Occipital lobe (tissue), 2 donors: Measurements from ENCODE around the gene MICAL3. TPM values are rescaled to one million over a fixed set of nuclear protein-coding genes. Genes with fewer than 3 reads are reported as not detected.
"Not testable (repeated sequence)": the region's sequence is repeated elsewhere in the genome, so short reads cannot be mapped to it uniquely, and the experiment has no call there.

Experiments used
- DNase-seq: peaks from one replicate; lab custom pipeline; 2025; lab: John Stamatoyannopoulos, UW
- total RNA-seq: library from RNA; depleted of rRNA; stranded (reverse); fragments of >200 nt; gene quantifications from one replicate; pipeline ENCODE4 v1.2.3, GENCODE V29; 2014

The MICAL3 gene
- total RNA-seq, 1 donor from 2014 or later = 40.9 TPM

- no peak for DNase-seq
Measured at GRCh38 chr22:18060646-18061620, 36.6 kb upstream of the MICAL3 start.

DNA sequence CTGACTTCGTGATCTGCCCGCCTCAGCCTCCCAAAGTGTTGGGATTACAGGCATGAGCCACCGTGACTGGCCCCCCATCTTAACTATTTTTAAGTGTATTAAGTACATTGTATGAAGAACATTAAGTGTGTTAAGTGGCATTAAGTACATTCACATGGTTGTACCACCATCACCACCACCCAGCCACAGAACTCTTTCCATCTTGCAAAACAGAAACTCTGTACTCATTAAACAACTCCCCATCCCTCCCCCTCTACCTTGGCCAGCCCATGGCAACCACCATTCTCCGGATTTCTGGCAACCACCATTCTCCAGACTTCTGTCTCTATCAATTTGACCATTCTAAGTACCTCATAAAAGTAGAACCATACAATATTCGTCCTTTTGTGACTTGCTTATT is 35.6 kb upstream of the MICAL3 start:
- no peak for DNase-seq

DNA sequence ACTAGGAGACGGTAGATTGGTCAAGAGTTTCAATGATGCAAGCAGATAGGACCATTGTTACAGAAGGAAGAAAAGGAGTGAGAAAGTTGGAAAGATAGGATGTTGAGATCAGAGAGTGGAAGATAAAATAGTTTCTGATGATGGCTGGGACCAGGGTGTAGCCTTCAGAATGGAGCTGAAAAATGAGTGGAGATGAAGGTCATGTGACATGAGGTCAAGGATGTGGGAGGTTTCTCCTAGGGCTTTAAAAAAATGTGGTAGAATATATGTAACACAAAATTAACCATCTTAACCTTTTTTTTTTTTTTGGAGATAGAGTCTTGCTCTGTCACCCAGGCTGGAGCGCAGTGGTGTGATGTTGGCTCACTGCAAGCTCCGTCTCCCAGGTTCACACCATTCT is 35.1 kb upstream of the MICAL3 start:
- no peak for DNase-seq

GRCh38 chr22:18059094-18059417 is 34.7 kb upstream of the MICAL3 start:
- no peak for DNase-seq

GRCh38 chr22:18058371-18059093 is 34.2 kb upstream of the MICAL3 start:
- no peak for DNase-seq

GRCh38 chr22:18057568-18058209 is 33.3 kb upstream of the MICAL3 start:
- DNase-seq = peak; percentile 50

DNA sequence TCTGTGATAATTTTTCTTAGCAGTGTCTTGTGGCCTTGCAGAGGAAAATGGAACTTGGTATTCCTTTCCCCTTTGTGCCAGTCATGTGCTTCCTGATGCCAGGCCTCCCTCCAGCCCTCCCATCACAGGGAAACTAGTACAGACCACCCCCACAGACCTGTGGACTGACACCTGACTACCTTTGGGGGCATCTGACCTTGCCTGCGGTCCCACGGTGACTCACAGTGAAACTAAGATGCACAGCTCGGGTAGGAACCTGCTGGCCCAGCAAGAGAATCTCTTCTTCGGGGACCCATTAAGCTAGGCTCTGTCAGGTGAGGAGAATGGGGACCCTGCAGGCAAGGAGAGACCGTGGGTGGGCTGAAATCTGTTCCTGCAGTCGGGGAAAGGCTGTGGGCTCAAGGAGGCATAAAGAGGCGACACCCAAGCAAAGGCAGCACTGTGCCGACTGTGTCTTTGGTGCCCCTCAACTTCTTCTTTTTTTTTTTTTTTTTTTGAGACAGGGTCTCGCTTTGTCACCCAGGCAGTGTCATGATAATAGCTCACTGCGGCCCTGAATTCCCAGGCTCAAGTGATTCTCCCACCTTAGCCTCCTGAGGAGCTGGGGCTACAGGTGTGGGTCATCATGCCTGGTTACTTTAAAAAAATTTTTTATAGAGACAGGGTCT is 32.6 kb upstream of the MICAL3 start:
- DNase-seq = no peak

- DNase-seq = peak; percentile 58
Measured at GRCh38 chr22:18056161-18056666, 31.9 kb upstream of the MICAL3 start.

DNA sequence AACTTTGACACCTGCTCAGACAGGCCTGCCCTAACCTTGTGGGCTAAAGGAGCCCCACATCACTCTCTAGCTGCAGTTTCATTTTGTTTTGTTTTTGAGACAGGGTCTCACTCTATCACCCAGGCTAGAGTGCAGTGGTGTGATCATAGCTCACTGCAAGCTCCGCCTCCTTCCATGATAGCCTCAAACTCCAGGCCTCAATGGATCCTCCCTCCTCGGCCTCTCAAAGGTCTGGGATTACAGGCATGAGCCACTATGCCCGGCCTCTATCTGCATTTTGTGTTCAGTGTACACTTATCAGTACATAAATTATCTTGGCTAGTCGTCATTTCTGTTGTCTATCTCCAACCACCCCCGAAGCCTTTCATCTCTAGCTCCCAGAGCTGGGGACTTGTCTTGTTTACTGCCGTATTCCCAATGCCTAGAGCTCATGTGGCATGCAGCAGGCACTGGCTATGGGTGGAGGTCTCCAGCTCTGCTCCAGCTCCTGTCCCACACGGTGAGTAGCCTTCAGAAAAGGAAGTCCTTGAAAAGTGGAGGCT is 31.3 kb upstream of the MICAL3 start:
- DNase-seq = no peak

- not testable (repeated sequence) for DNase-seq
Measured at GRCh38 chr22:18053216-18053946, 29.0 kb upstream of the MICAL3 start.

GRCh38 chr22:18051113-18051512 is 26.8 kb upstream of the MICAL3 start:
- DNase-seq = not testable (repeated sequence)

DNA sequence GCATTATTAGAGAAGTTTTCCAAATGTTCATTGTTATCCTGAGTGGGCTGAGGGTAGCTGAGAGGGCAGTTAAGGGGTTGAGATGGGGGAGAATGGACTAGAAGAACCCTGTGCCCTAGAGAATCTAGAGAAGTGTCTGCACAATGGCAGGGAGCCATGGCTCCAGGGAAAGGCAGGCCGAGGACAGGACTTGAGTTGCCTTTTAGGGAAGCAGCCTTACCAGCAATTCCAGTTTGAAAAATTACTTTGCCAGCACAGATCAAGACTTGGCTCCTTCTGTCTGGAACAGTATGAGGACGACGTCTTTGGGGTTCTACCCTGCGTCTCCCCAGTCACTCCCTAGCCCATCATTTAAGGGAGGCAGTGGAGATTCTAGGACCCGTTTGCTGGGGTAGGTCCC is 25.7 kb upstream of the MICAL3 start:
- no peak for DNase-seq

GRCh38 chr22:18048441-18048898 is 24.1 kb upstream of the MICAL3 start:
- no peak for DNase-seq

DNA sequence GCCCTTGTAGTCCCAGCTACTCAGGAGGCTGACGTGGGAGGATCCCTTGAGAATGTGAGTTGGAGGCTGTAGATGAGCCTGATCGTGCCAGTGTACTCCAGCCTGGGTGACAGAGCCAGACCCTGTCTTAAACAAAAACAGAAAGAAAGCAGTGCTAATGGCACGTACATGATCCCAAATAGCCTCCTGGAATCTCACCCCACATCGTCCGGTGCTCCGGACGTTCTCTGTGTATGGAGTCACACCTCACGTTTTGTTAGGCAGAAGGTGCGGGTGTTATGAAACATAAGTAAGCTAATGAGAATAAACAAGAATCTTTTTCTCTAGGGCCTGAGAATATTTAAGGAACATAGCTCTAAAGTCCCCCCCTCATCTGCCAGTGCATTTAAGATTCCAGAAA is 23.7 kb upstream of the MICAL3 start:
- no peak for DNase-seq

DNA sequence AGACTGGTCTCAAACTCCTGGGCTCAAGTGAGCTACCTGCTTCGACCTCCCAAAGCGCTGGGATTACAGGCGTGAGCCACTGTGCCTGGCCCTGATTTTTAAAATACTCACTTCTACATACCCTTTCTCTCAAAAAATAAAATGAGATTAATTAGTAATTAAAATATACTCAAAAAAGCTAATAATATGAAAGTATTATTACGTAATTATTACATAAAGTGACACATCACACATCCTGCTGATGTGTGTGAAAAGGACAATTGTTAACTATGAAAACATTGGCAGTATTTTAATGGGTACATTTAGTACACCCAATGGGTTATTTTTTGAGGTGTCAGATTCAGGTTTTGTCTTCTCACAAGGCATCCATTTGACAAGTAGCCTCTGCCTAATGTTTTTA is 21.4 kb upstream of the MICAL3 start:
- DNase-seq = no peak

DNA sequence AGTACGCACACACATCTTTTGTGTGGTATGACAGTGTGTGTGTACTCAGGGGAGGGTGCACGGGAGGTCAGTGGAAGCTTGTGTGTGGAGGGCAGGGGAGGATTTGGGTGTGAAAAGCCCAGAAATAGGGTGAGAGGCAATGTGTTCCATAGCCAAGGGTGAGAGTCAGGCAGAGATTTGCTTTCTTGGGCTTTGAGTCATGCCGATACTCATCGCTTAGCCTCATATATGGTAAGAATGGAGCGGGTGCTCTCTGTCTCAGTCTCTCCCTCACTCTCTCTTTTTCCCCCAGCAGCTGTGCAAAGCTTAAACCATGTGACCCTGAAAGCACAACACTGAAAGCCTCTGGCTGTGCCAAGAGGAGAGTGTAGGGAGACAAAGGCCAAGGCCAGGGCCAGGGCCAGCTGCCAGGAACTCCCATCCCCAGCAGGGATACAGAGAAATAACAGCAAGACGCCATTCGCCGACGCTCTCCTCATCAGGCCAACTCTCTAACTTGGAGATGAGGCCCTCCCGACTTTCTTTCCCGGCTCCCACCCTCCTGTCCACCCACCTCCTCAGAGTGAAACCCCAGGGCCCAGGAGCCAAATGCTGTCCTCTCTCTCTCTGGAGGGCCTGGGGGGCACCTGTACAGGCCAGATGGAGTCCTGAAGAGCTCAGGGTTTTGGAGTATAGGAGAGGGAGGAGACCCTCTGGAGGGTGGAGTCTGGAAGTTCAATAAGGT is 20.3 kb upstream of the MICAL3 start:
- DNase-seq = peak; percentile 86

GRCh38 chr22:18042685-18043084 is 18.3 kb upstream of the MICAL3 start:
- DNase-seq = no peak

DNA sequence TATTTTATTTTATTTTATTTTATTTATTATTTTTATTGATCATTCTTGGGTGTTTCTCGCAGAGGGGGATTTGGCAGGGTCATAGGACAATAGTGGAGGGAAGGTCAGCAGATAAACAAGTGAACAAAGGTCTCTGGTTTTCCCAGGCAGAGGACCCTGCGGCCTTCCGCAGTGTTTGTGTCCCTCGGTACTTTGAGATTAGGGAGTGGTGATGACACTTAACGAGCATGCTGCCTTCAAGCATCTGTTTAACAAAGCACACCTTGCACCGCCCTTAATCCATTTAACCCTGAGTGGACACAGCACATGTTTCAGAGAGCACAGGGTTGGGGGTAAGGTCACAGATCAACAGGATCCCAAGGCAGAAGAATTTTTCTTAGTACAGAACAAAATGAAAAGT is 16.5 kb upstream of the MICAL3 start:
- not testable (repeated sequence) for DNase-seq

- no peak for DNase-seq
Measured at GRCh38 chr22:18035751-18036150, 11.4 kb upstream of the MICAL3 start.

- DNase-seq = no peak
Measured at GRCh38 chr22:18034076-18034475, 9.7 kb upstream of the MICAL3 start.
